Cardiac septum (tissue), 1 donor: ENCODE results near the gene COL15A1. TPM values are rescaled to one million over a fixed set of nuclear protein-coding genes. Genes with fewer than 3 reads are reported as not detected.

Experiments
- DNase-seq: peaks from one replicate; pipeline ENCODE4 v3.0.0-alpha.2; 2020; ENCODE audit warnings: low spot score
- intact Hi-C: fragments of 100-400 bp; cut with DNase I; formaldehyde crosslinking; loops from one replicate; pipeline ENCODE4 v1.14.0; 2022
- total RNA-seq: library from RNA; stranded (reverse); fragmentation: NEBNext Ultra II Directional; extraction: Animal tissue kit (Norgen Biotek cat#: 25700); gene quantifications from one replicate; pipeline ENCODE4 v1.2.1, GENCODE V29; 2021
- donor health status: DM: no; HTN: no; CAD: no.

Gene COL15A1
- total RNA-seq, 1 donor from 2014 or later, result 49.4 TPM

- DNase-seq, result peak; percentile 50
- intact Hi-C loops, result no loop called here
These were observed 39.9 kb downstream of the COL15A1 start for GRCh38 chr9:98983295-98984268.

GRCh38 chr9:98985596-98985995 lies 41.9 kb downstream of the COL15A1 start:
- intact Hi-C loops, result loop anchor here (5.0 kb wide), 1 partner anchor 78 kb away; no protein-coding TSS in a partner anchor
- DNase-seq, result peak; percentile 63

- peak; percentile 75 for DNase-seq
- intact Hi-C loops, result loop anchor here (5.0 kb wide), 1 partner anchor 80 kb away; no protein-coding TSS in a partner anchor
These were observed 43.4 kb downstream of the COL15A1 start for GRCh38 chr9:98986866-98987651.

GRCh38 chr9:98989036-98990000 lies 45.6 kb downstream of the COL15A1 start:
- DNase-seq, result peak; percentile 87
- intact Hi-C loops, result loop anchor here (5.0 kb wide), 1 partner anchor 82 kb away; no protein-coding TSS in a partner anchor

GRCh38 chr9:98990181-98990870 lies 46.6 kb downstream of the COL15A1 start:
- no peak for DNase-seq
- intact Hi-C loops, result no loop called here

GRCh38 chr9:98992107-98992884 lies 48.6 kb downstream of the COL15A1 start:
- DNase-seq, result peak; percentile 50
- intact Hi-C loops, result no loop called here

GRCh38 chr9:98992885-98993569 lies 49.3 kb downstream of the COL15A1 start:
- intact Hi-C loops, result no loop called here
- peak; percentile 59 for DNase-seq

GRCh38 chr9:98993570-98993945 lies 49.9 kb downstream of the COL15A1 start:
- intact Hi-C loops, result no loop called here
- no peak for DNase-seq

GRCh38 chr9:98994172-98995058 lies 50.7 kb downstream of the COL15A1 start:
- intact Hi-C loops, result no loop called here
- DNase-seq, result peak; percentile 71

- intact Hi-C loops, result no loop called here
- peak; percentile 86 for DNase-seq
These were observed 51.5 kb downstream of the COL15A1 start for GRCh38 chr9:98995059-98995671.

GRCh38 chr9:98995971-98996504 lies 52.3 kb downstream of the COL15A1 start:
- DNase-seq, result no peak
- intact Hi-C loops, result no loop called here

- intact Hi-C loops, result loop anchor here (1.0 to 2.0 kb wide), 3 partner anchors 23 to 136 kb away; no protein-coding TSS in a partner anchor
- no peak for DNase-seq
These were observed 53.9 kb downstream of the COL15A1 start for GRCh38 chr9:98997604-98998003.

- DNase-seq, result peak; percentile 91
- intact Hi-C loops, result loop anchor here (1.0 to 2.0 kb wide), 3 partner anchors 24 to 137 kb away; no protein-coding TSS in a partner anchor
These were observed 54.9 kb downstream of the COL15A1 start for GRCh38 chr9:98998441-98999151.

- DNase-seq, result peak; percentile 74
- intact Hi-C loops, result loop anchor here (2.0 kb wide), 2 partner anchors 24 to 82 kb away; no protein-coding TSS in a partner anchor
These were observed 55.4 kb downstream of the COL15A1 start for GRCh38 chr9:98999152-98999525.
